22Rv1 (cell line): Measurements from ENCODE around the gene SCAPER.

Source experiments
- ZFX ChIP-seq: fragments of 450-650 bp; IDR thresholded peaks from 2 replicates; pipeline ENCODE4 v1.6.1; 2017; ENCODE audit warnings: antibody characterized with exemption, borderline replicate concordance
- TF ChIP-seq, protein P1 (sequence below): fragments of 450-650 bp; IDR thresholded peaks from 2 replicates; pipeline ENCODE4 v1.5.1; 2017; ENCODE audit warnings: mild to moderate bottlenecking

- TF ChIP-seq, protein P1, sequence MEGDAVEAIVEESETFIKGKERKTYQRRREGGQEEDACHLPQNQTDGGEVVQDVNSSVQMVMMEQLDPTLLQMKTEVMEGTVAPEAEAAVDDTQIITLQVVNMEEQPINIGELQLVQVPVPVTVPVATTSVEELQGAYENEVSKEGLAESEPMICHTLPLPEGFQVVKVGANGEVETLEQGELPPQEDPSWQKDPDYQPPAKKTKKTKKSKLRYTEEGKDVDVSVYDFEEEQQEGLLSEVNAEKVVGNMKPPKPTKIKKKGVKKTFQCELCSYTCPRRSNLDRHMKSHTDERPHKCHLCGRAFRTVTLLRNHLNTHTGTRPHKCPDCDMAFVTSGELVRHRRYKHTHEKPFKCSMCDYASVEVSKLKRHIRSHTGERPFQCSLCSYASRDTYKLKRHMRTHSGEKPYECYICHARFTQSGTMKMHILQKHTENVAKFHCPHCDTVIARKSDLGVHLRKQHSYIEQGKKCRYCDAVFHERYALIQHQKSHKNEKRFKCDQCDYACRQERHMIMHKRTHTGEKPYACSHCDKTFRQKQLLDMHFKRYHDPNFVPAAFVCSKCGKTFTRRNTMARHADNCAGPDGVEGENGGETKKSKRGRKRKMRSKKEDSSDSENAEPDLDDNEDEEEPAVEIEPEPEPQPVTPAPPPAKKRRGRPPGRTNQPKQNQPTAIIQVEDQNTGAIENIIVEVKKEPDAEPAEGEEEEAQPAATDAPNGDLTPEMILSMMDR = no peak
- no peak for TF ChIP-seq ZFX
Observed at GRCh38 chr15:76905855-76906254, 715 bp upstream of the SCAPER start.
